Nasal cavity respiratory epithelium epithelial cell of viscerocranial mucosa (primary cell): ENCODE measurements around the gene SLX1A. TPM values are rescaled to one million over a fixed set of nuclear protein-coding genes. Genes with fewer than 3 reads are reported as not detected.

Experiments used
- total RNA-seq: library from RNA; depleted of rRNA; stranded (reverse); fragments of >200 nt; gene quantifications from 2 replicates; pipeline ENCODE4 v1.2.3, GENCODE V29; 2014

The SLX1A gene
- 19.6 and 47.2 TPM in 2 replicates for total RNA-seq

GRCh38 chr16:30193615-30194014 lies at the start of gene SLX1A, which contains the start of gene BOLA2B:
Gene SLX1A, plus strand, starts transcription at chr16:30193875. Its CDS starts 210 bp downstream, at chr16:30194085.
Gene BOLA2B, minus strand, starts transcription at chr16:30193666. Its CDS starts 71 bp downstream, at chr16:30193595.

GRCh38 chr16:30183233-30184095 lies 10.2 kb upstream of the SLX1A start, which contains the start of gene CORO1A:
Gene CORO1A, plus strand, starts transcription at chr16:30183602. Its CDS starts 1,608 bp downstream, at chr16:30185210.

GRCh38 chr16:30199049-30199448 lies 5.4 kb downstream of the SLX1A start, which contains the start of gene SULT1A3:
Gene SULT1A3, plus strand, starts transcription at chr16:30199255. Its CDS starts 1,474 bp downstream, at chr16:30200729.

Other genes with a start within 250 kb of the SLX1A start
- 49.9 and 50.0 TPM in 2 replicates for gene TMEM219, start 231.8 kb upstream of the SLX1A start, total RNA-seq
- gene TAOK2, start 220.0 kb upstream of the SLX1A start, total RNA-seq, result 20.5 and 43.8 TPM in 2 replicates
- 8.2 and 11.7 TPM in 2 replicates for gene HIRIP3, start 198.3 kb upstream of the SLX1A start, total RNA-seq
- 14.4 and 19.4 TPM in 2 replicates for gene INO80E, start 197.6 kb upstream of the SLX1A start, total RNA-seq
- gene DOC2A, start 182.8 kb upstream of the SLX1A start, total RNA-seq, result 0.21 TPM in 1 of 2 replicates, not detected in the other
- not detected in 2 replicates for gene C16orf92, start 170.7 kb upstream of the SLX1A start, total RNA-seq
- not detected in 2 replicates for gene TLCD3B, start 162.6 kb upstream of the SLX1A start, total RNA-seq
- 295 and 817 TPM in 2 replicates for gene ALDOA, start 128.1 kb upstream of the SLX1A start, total RNA-seq
- gene PPP4C, start 117.9 kb upstream of the SLX1A start, total RNA-seq, result 136 and 178 TPM in 2 replicates
- gene TBX6, start 102.0 kb upstream of the SLX1A start, total RNA-seq, result 0.34 and 0.85 TPM in 2 replicates
- 5.1 and 14.5 TPM in 2 replicates for gene YPEL3, start 97.7 kb upstream of the SLX1A start, total RNA-seq
- 1.8 and 3.8 TPM in 2 replicates for gene GDPD3, start 80.3 kb upstream of the SLX1A start, total RNA-seq
- 7.1 and 7.2 TPM in 2 replicates for gene MAPK3, start 70.7 kb upstream of the SLX1A start, total RNA-seq
- 0.78 and 1.0 TPM in 2 replicates for gene CORO1A, start 10.3 kb upstream of the SLX1A start, total RNA-seq
- 32.4 and 51.9 TPM in 2 replicates for gene BOLA2B, start 209 bp upstream of the SLX1A start, total RNA-seq
- gene SULT1A3, start 5.4 kb downstream of the SLX1A start, total RNA-seq, result 1.0 and 1.9 TPM in 2 replicates
- gene NPIPB13, start 54.6 kb downstream of the SLX1A start, total RNA-seq, result under 0.01 and 1.8 TPM in 2 replicates
- 28.9 and 32.1 TPM in 2 replicates for gene CD2BP2, start 161.4 kb downstream of the SLX1A start, total RNA-seq
- gene TBC1D10B, start 176.6 kb downstream of the SLX1A start, total RNA-seq, result 21.5 and 35.7 TPM in 2 replicates
- gene MYL11, start 180.9 kb downstream of the SLX1A start, total RNA-seq, result not detected in 2 replicates
- gene SEPTIN1, start 188.7 kb downstream of the SLX1A start, total RNA-seq, result 0.07 TPM in 1 of 2 replicates, not detected in the other
- 9.0 and 13.0 TPM in 2 replicates for gene ZNF48, start 201.5 kb downstream of the SLX1A start, total RNA-seq
- 6.0 and 8.2 TPM in 2 replicates for gene ZNF771, start 213.7 kb downstream of the SLX1A start, total RNA-seq
- 15.5 and 25.6 TPM in 2 replicates for gene DCTPP1, start 236.2 kb downstream of the SLX1A start, total RNA-seq